Measurements from ENCODE around the gene NOTUM. TPM values are rescaled to one million over a fixed set of nuclear protein-coding genes. Genes with fewer than 3 reads are reported as not detected.

The NOTUM gene
- total and polyA plus RNA-seq, 9 of the 15 experiments (the other 6 are each of a cell fraction or from before 2014, with no cell fraction given): 0.03 to 14.0 (median 4.1) TPM

GRCh38 chr17:81961087-81961511, at the start of gene NOTUM (continued):
- TF ChIP-seq ETS1 (conservative IDR thresholded peaks at IDR 0.05; ENCODE audit: control insufficient read depth, low read depth, low read length): 0 out of 2 replicates have a peak, but pooled peaks have one; percentile 47
- TF ChIP-seq SNRNP70 (optimal IDR thresholded peaks at IDR 0.05; ENCODE audit: low read depth, low read length): no peak
- TF ChIP-seq ZBTB7A (IDR thresholded peaks at IDR 0.05; ENCODE audit: borderline replicate concordance, control insufficient read depth, low read depth, low read length): 0 out of 2 replicates have a peak, but pooled peaks have one; percentile 71
- TF ChIP-seq SMAD3 (CRISPR knock-in tag; conservative IDR thresholded peaks at IDR 0.05): no peak
- no peak for TF ChIP-seq CBX8 (IDR thresholded peaks at IDR 0.05; ENCODE audit: borderline replicate concordance, extremely low read depth, low read depth, low read length, poor library complexity, severe bottlenecking)
- no peak for TF ChIP-seq TCF15 (CRISPR knock-in tag; IDR thresholded peaks at IDR 0.05)

GRCh38 chr17:82009413-82009812, 48.4 kb upstream of the NOTUM start:
- WGBS (ENCODE audit: insufficient coverage, low coverage, missing lambda C conversion rate): 84% methylated on average over 7 of the region's 15 CpGs
- no peak overlapping the region for H3K4me2 ChIP-seq (ENCODE audit: insufficient read depth, low read length)
- 0 out of 2 replicates have a peak, but pooled peaks cover 4% of the 10 kb centered on the region for H4K20me1 ChIP-seq (replicated peaks; ENCODE audit: control insufficient read depth, insufficient read depth, low read length)
- H3K9ac ChIP-seq (ENCODE audit: insufficient read depth in 1 of 2, low read depth in 2 of 2, low read length in 2 of 2): no peak overlapping the region
- FAIRE-seq (no peak), ATAC-seq (no peak), DNase-seq (ENCODE audit: extremely low read depth in 1 of 4, low spot score in 3 of 4) (no peak)
- BruUV-seq (replicated peaks): no TSS peak
- no peaks in the 10 kb centered on the region for H3K9me3 ChIP-seq (replicated peaks; ENCODE audit: control insufficient read depth, insufficient read depth, low read depth, low read length)
- H3K4me3 ChIP-seq: no peak overlapping the region
- intact Hi-C loops (cut with micrococcal nuclease): no loop called here
- in situ Hi-C loops (cut with MboI): no loop called here
- ChIA-PET CTCF (ENCODE audit: low intra/inter-chr PET ratio) (no interaction called here), POLR2A (interaction anchor here (0.9 kb wide), 1 partner anchor 283 kb away, joined by 4 read pairs; no protein-coding TSS in a partner anchor)
- H2AFZ ChIP-seq (ENCODE audit: low read depth, low read length): no peak overlapping the region
- peaks cover 0 to 83% of the 10 kb centered on the region in 2 experiments; a peak in 1 of 5 replicates for H3K4me1 ChIP-seq (replicated peaks in 1 of 2; ENCODE audit: control insufficient read depth in 2 of 2, insufficient read depth in 2 of 2, low read length in 2 of 2)
- H3K36me3 ChIP-seq (ENCODE audit: control insufficient read depth, insufficient read depth, low read length): no peaks in the 10 kb centered on the region; the same call in 2 of the 3 replicates
- no peaks in the 10 kb centered on the region for H3K79me2 ChIP-seq (ENCODE audit: control insufficient read depth, insufficient read depth, low read length)
- H3K27ac ChIP-seq (ENCODE audit: extremely low read depth, low read depth, low read length): no peak overlapping the region
- peaks cover 3% of the 10 kb centered on the region for H3K9me1 ChIP-seq (ENCODE audit: control insufficient read depth, insufficient read depth, low read length)
- no peaks in the 10 kb centered on the region for H3K27me3 ChIP-seq (ENCODE audit: control insufficient read depth in 2 of 2, insufficient read depth in 2 of 2, low read length in 2 of 2)
- TF ChIP-seq ZNF444 (CRISPR knock-in tag; IDR thresholded peaks at IDR 0.05) (no peak), TCFL5 (CRISPR knock-in tag; conservative IDR thresholded peaks at IDR 0.05) (no peak), DPF2 (IDR thresholded peaks at IDR 0.05) (no peak), ETV5 (CRISPR knock-in tag; IDR thresholded peaks at IDR 0.05; ENCODE audit: low read depth) (no peak), SMAD2 (IDR thresholded peaks at IDR 0.05; ENCODE audit: low read depth, low read length) (no peak), SRSF1 (IDR thresholded peaks at IDR 0.05; ENCODE audit: low read depth, low read length) (no peak), CHD2 (IDR thresholded peaks at IDR 0.05; ENCODE audit: low read depth, low read length) (no peak), RBBP5 (IDR thresholded peaks at IDR 0.05; ENCODE audit: borderline replicate concordance, insufficient read depth, low read length, poor library complexity, severe bottlenecking) (no peak), SNRNP70 (optimal IDR thresholded peaks at IDR 0.05; ENCODE audit: low read depth, low read length) (no peak), BCL6 (CRISPR knock-in tag; IDR thresholded peaks at IDR 0.05) (no peak), ZNF143 (CRISPR knock-in tag; IDR thresholded peaks at IDR 0.05) (no peak), ZBTB1 (CRISPR knock-in tag; IDR thresholded peaks at IDR 0.05; ENCODE audit: borderline replicate concordance, low read depth) (no peak)
- TF ChIP-seq, protein P1, sequence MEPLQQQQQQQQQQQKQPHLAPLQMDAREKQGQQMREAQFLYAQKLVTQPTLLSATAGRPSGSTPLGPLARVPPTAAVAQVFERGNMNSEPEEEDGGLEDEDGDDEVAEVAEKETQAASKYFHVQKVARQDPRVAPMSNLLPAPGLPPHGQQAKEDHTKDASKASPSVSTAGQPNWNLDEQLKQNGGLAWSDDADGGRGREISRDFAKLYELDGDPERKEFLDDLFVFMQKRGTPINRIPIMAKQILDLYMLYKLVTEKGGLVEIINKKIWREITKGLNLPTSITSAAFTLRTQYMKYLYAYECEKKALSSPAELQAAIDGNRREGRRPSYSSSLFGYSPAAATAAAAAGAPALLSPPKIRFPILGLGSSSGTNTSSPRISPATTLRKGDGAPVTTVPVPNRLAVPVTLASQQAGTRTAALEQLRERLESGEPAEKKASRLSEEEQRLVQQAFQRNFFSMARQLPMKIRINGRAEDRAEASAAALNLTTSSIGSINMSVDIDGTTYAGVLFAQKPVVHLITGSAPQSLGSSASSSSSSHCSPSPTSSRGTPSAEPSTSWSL (CRISPR knock-in tag; IDR thresholded peaks at IDR 0.05; ENCODE audit: borderline replicate concordance): no peak
